Natural killer cell treated with Interleukin-12 subunit alpha and Interleukin-12 subunit beta and Interleukin-15 and Interleukin-18, amount 100 ng/mL, for 72 hours (primary cell): ENCODE data around the gene CETN1. TPM values are rescaled to one million over a fixed set of nuclear protein-coding genes. Genes with fewer than 3 reads are reported as not detected.

Source experiments
- ATAC-seq, 2 donors: fragments of 150-1000 bp; cut with Tn5 transposase in 1 of 2; sonication (Bioruptor Pico), chemical (Tn5 transposase) in 1 of 2; 2 replicates each; pipeline ENCODE4 v1.10.0; 2021
- DNase-seq: peaks from one replicate; pipeline ENCODE4 v3.0.0; 2022; ENCODE audit warnings: low spot score
- H3K27ac Mint-ChIP-seq, 2 donors: 1 replicate in 1 of 2; 2 replicates in 1 of 2; pipeline ENCODE4 v1.8.0; 2022; ENCODE audit warnings: mixed read lengths in 2 of 2, mild to moderate bottlenecking in 1 of 2, moderate library complexity in 1 of 2
- H3K27me3 Mint-ChIP-seq, 2 donors: 1 replicate in 1 of 2; 2 replicates in 1 of 2; pipeline ENCODE4 v1.8.0; 2022; ENCODE audit warnings: mixed read lengths in 2 of 2
- H3K36me3 Mint-ChIP-seq: one replicate; pipeline ENCODE4 v1.8.0; 2022; ENCODE audit warnings: mixed read lengths
- H3K4me1 Mint-ChIP-seq, 2 donors: 1 replicate in 1 of 2; 2 replicates in 1 of 2; pipeline ENCODE4 v1.8.0; 2022; ENCODE audit warnings: low read depth in 2 of 2, mixed read lengths in 2 of 2, mild to moderate bottlenecking in 1 of 2
- H3K4me3 Mint-ChIP-seq: one replicate; pipeline ENCODE4 v1.8.0; 2022; ENCODE audit warnings: mixed read lengths
- H3K9me3 Mint-ChIP-seq: 2 replicates; pipeline ENCODE4 v1.8.0; 2022; ENCODE audit warnings: mixed read lengths
- total RNA-seq, 2 donors: library from RNA; stranded (reverse); gene quantifications; one replicate each; pipeline ENCODE4 v1.2.3, GENCODE V29; 2022

Gene CETN1
- total RNA-seq, 2 donors from 2014 or later: not detected

GRCh38 chr18:596288-596881 lies 16.2 kb downstream of the CETN1 start:
- Mint-ChIP-seq H3K4me1 (peaks cover 0 to 2% of the 10 kb centered on the region in 2 donors), H3K4me3 (no peak overlapping the region), H3K36me3 (no peaks in the 10 kb centered on the region), H3K27me3 (peaks cover 24 to 26% of the 10 kb centered on the region in 2 donors), H3K27ac (no peak overlapping the region), H3K9me3 (no peaks in the 10 kb centered on the region)
- ATAC-seq (peak; percentile 71 to 74), DNase-seq (no peak)

GRCh38 chr18:598124-598589 lies 18.0 kb downstream of the CETN1 start:
- ATAC-seq (no peak), DNase-seq (no peak)
- H3K9me3 Mint-ChIP-seq: no peaks in the 10 kb centered on the region
- peaks cover 25 to 26% of the 10 kb centered on the region in 2 donors for H3K27me3 Mint-ChIP-seq
- H3K27ac Mint-ChIP-seq: no peak overlapping the region
- H3K4me3 Mint-ChIP-seq: no peak overlapping the region
- H3K36me3 Mint-ChIP-seq: no peaks in the 10 kb centered on the region
- H3K4me1 Mint-ChIP-seq: peaks cover 0 to 2% of the 10 kb centered on the region in 2 donors

GRCh38 chr18:600107-600506 lies 19.9 kb downstream of the CETN1 start:
- H3K9me3 Mint-ChIP-seq: no peaks in the 10 kb centered on the region
- H3K27ac Mint-ChIP-seq: no peak overlapping the region
- H3K27me3 Mint-ChIP-seq: peaks cover 23 to 25% of the 10 kb centered on the region in 2 donors
- H3K36me3 Mint-ChIP-seq: no peaks in the 10 kb centered on the region
- ATAC-seq: no peak
- no peak overlapping the region for H3K4me3 Mint-ChIP-seq
- peaks cover 0 to 2% of the 10 kb centered on the region in 2 donors for H3K4me1 Mint-ChIP-seq
- DNase-seq: no peak

GRCh38 chr18:604771-605170 lies 24.6 kb downstream of the CETN1 start:
- Mint-ChIP-seq H3K27ac (no peak overlapping the region), H3K4me3 (no peak overlapping the region), H3K4me1 (no peaks in the 10 kb centered on the region), H3K9me3 (no peaks in the 10 kb centered on the region), H3K36me3 (no peaks in the 10 kb centered on the region), H3K27me3 (peaks cover 13 to 19% of the 10 kb centered on the region in 2 donors)
- DNase-seq (no peak), ATAC-seq (no peak)

- DNase-seq: no peak
- no peaks in the 10 kb centered on the region for H3K4me1 Mint-ChIP-seq
- H3K27me3 Mint-ChIP-seq: peaks cover 2 to 17% of the 10 kb centered on the region in 2 donors
- no peaks in the 10 kb centered on the region for H3K36me3 Mint-ChIP-seq
- H3K4me3 Mint-ChIP-seq: no peak overlapping the region
- H3K9me3 Mint-ChIP-seq: no peaks in the 10 kb centered on the region
- no peak overlapping the region for H3K27ac Mint-ChIP-seq
- no peak for ATAC-seq
These were observed 27.8 kb downstream of the CETN1 start for GRCh38 chr18:607930-608329.

- H3K27ac Mint-ChIP-seq: no peak overlapping the region
- DNase-seq (no peak), ATAC-seq (no peak)
- no peaks in the 10 kb centered on the region for H3K4me1 Mint-ChIP-seq
- H3K27me3 Mint-ChIP-seq: peaks cover 2 to 8% of the 10 kb centered on the region in 2 donors
- H3K9me3 Mint-ChIP-seq: no peaks in the 10 kb centered on the region
- no peak overlapping the region for H3K4me3 Mint-ChIP-seq
- no peaks in the 10 kb centered on the region for H3K36me3 Mint-ChIP-seq
These were observed 30.2 kb downstream of the CETN1 start for GRCh38 chr18:610214-610928.

GRCh38 chr18:612156-612555 lies 32.0 kb downstream of the CETN1 start:
- H3K27ac Mint-ChIP-seq: no peak overlapping the region
- no peaks in the 10 kb centered on the region for H3K4me1 Mint-ChIP-seq
- no peaks in the 10 kb centered on the region for H3K9me3 Mint-ChIP-seq
- ATAC-seq: no peak
- H3K27me3 Mint-ChIP-seq: peaks cover 4 to 15% of the 10 kb centered on the region in 2 donors
- no peak for DNase-seq
- H3K36me3 Mint-ChIP-seq: no peaks in the 10 kb centered on the region
- H3K4me3 Mint-ChIP-seq: no peak overlapping the region

GRCh38 chr18:614193-614592 lies 34.0 kb downstream of the CETN1 start:
- Mint-ChIP-seq H3K36me3 (no peaks in the 10 kb centered on the region), H3K4me3 (no peak overlapping the region), H3K4me1 (no peaks in the 10 kb centered on the region), H3K27ac (no peak overlapping the region), H3K9me3 (no peaks in the 10 kb centered on the region), H3K27me3 (peaks cover 8 to 25% of the 10 kb centered on the region in 2 donors)
- DNase-seq (no peak), ATAC-seq (no peak)

- H3K27me3 Mint-ChIP-seq: peaks cover 8 to 28% of the 10 kb centered on the region in 2 donors
- no peak overlapping the region for H3K27ac Mint-ChIP-seq
- no peak for DNase-seq
- H3K4me1 Mint-ChIP-seq: no peaks in the 10 kb centered on the region
- no peaks in the 10 kb centered on the region for H3K36me3 Mint-ChIP-seq
- no peak overlapping the region for H3K4me3 Mint-ChIP-seq
- no peaks in the 10 kb centered on the region for H3K9me3 Mint-ChIP-seq
- ATAC-seq: no peak
These were observed 34.9 kb downstream of the CETN1 start for GRCh38 chr18:615092-615521.

- no peak for ATAC-seq
- Mint-ChIP-seq H3K27ac (no peak overlapping the region), H3K27me3 (peaks cover 8 to 28% of the 10 kb centered on the region in 2 donors), H3K36me3 (no peaks in the 10 kb centered on the region), H3K4me3 (no peak overlapping the region), H3K4me1 (no peaks in the 10 kb centered on the region), H3K9me3 (no peaks in the 10 kb centered on the region)
- DNase-seq: no peak
These were observed 35.6 kb downstream of the CETN1 start for GRCh38 chr18:615773-616172.

- no peak overlapping the region for H3K4me3 Mint-ChIP-seq
- H3K9me3 Mint-ChIP-seq: no peaks in the 10 kb centered on the region
- no peaks in the 10 kb centered on the region for H3K36me3 Mint-ChIP-seq
These were observed 36.3 kb downstream of the CETN1 start for GRCh38 chr18:616380-616995.

GRCh38 chr18:617970-618504 lies 37.9 kb downstream of the CETN1 start:
- no peak overlapping the region for H3K4me3 Mint-ChIP-seq
- peaks cover 10 to 26% of the 10 kb centered on the region in 2 donors for H3K27me3 Mint-ChIP-seq
- ATAC-seq (no peak), DNase-seq (no peak)
- no peaks in the 10 kb centered on the region for H3K9me3 Mint-ChIP-seq
- no peaks in the 10 kb centered on the region for H3K36me3 Mint-ChIP-seq
- H3K4me1 Mint-ChIP-seq: no peaks in the 10 kb centered on the region
- no peak overlapping the region for H3K27ac Mint-ChIP-seq

More at GRCh38 chr18:616380-616995, 36.3 kb downstream of the CETN1 start:
- no peak for DNase-seq
- H3K27ac Mint-ChIP-seq: no peak overlapping the region
- no peak for ATAC-seq
- H3K4me1 Mint-ChIP-seq: no peaks in the 10 kb centered on the region
- H3K27me3 Mint-ChIP-seq: peaks cover 8 to 28% of the 10 kb centered on the region in 2 donors

- ATAC-seq: no peak
- Mint-ChIP-seq H3K27me3 (peaks cover 10 to 26% of the 10 kb centered on the region in 2 donors), H3K9me3 (no peaks in the 10 kb centered on the region), H3K4me3 (no peak overlapping the region), H3K36me3 (no peaks in the 10 kb centered on the region), H3K27ac (no peak overlapping the region), H3K4me1 (no peaks in the 10 kb centered on the region)
- DNase-seq: no peak
These were observed 38.4 kb downstream of the CETN1 start for GRCh38 chr18:618618-619017.
